Lung (tissue), 12 donors: ENCODE measurements around the gene STXBP4. TPM values are rescaled to one million over a fixed set of nuclear protein-coding genes. Genes with fewer than 3 reads are reported as not detected.

Experiments used
- ATAC-seq: fragments of 200-7000 bp; cut with Tn5 transposase; one replicate; pipeline ENCODE4 v1.9.1; 2020; ENCODE audit warnings: moderate number of reproducible peaks; ENCODE audit not compliant: insufficient read depth, low FRiP score
- DNase-seq, 3 donors: peaks; one replicate each; pipeline ENCODE4 v3.0.0-alpha.2; 2013 to 2017
- H3K27ac ChIP-seq, 2 donors: one replicate each; pipeline ENCODE4 v1.5.1; 2013; ENCODE audit warnings: mild to moderate bottlenecking in 2 of 2, moderate library complexity in 2 of 2, control low read depth in 1 of 2, inconsistent platforms in 1 of 2, low read depth in 1 of 2, low read length in 1 of 2
- H3K27me3 ChIP-seq, 3 donors: one replicate each; pipeline ENCODE4 v1.5.1; 2013; ENCODE audit warnings: low read length in 2 of 3; ENCODE audit not compliant: control insufficient read depth in 3 of 3, insufficient read depth in 3 of 3
- H3K36me3 ChIP-seq, 4 donors: one replicate each; pipeline ENCODE4 v1.5.1; 2013; ENCODE audit warnings: low read length in 4 of 4, mild to moderate bottlenecking in 1 of 4, moderate library complexity in 1 of 4; ENCODE audit not compliant: control insufficient read depth in 4 of 4, insufficient read depth in 4 of 4
- H3K4me1 ChIP-seq, 5 donors: one replicate each; pipeline ENCODE4 v1.5.1; 2013; ENCODE audit warnings: low read length in 5 of 5, mild to moderate bottlenecking in 2 of 5, moderate library complexity in 1 of 5; ENCODE audit not compliant: control insufficient read depth in 5 of 5, insufficient read depth in 5 of 5
- H3K4me3 ChIP-seq: one replicate; pipeline ENCODE4 v1.5.1; 2013; ENCODE audit warnings: mild to moderate bottlenecking, control low read depth, moderate library complexity
- H3K9ac ChIP-seq, 2 donors: one replicate each; pipeline ENCODE4 v1.5.1; 2013; ENCODE audit warnings: low read length in 2 of 2, control low read depth in 1 of 2; ENCODE audit not compliant: insufficient read depth in 1 of 2
- H3K9me3 ChIP-seq, 4 donors: one replicate each; pipeline ENCODE4 v1.5.1; 2013; ENCODE audit warnings: low read length in 3 of 4, mild to moderate bottlenecking in 1 of 4, moderate library complexity in 1 of 4; ENCODE audit not compliant: control insufficient read depth in 4 of 4, insufficient read depth in 3 of 4
- WGBS, 2 donors: extraction: QIAGEN DNeasy Blood & Tissue Kit; methylation state at CpG; one replicate each; pipeline ENCODE4 v1.1.7; 2013; 5-methylcytosine and 5-hydroxymethylcytosine counted together
- polyA plus RNA-seq, 2 donors: library from polyadenylated mRNA; stranded (reverse); fragments of 200-250 nt; gene quantifications; one replicate each; pipeline ENCODE4 v1.2.1, GENCODE V29; 2013
- total RNA-seq, 2 donors: library from RNA; depleted of rRNA in 1 of 2; stranded (reverse); fragments of >200 nt in 1 of 2; gene quantifications; one replicate each; pipeline ENCODE4 v1.2.1, GENCODE V29; 2014 to 2021
- TF ChIP-seq, protein P1 (sequence below): IDR thresholded peaks from 2 replicates; pipeline ENCODE4 v1.5.1; 2012; ENCODE audit warnings: mild to moderate bottlenecking; ENCODE audit errors: control extremely low read depth, extremely low read depth
- donor health status: control.
- donor health status: control.
- donor health status: Bipolar disorder and iron deficiency.
- donor health status: healthy.
- donor health status: DM: yes; HTN: yes; CAD: no.

Gene STXBP4
- total and polyA plus RNA-seq, 4 donors = 1.4 to 44.1 (median 7.7) TPM

DNA sequence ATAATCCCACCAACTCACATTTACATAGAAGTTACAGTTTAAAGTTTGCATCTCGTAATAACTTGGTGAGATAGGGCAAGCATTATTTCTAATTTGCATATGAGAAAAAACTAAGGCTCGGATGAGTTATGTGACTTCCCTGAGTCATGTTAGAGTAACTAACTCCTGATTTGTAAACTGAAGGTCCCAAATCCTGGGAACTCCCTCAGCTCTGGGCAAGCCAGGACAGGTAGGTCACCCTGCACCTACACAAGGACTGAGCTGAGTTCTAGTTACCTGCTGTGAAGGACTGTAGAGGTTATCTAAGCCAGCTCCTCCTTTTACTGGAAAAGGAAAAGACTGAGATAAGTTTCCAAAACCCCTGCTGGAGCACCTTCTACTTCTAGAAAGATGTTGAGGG lies 204.0 kb downstream of the STXBP4 start:
- Histone ChIP-seq H3K4me1 (peaks cover 0 to 2% (median 0%) of the 10 kb centered on the region in 5 donors), H3K27me3 (no peaks in the 10 kb centered on the region), H3K36me3 (no peaks in the 10 kb centered on the region), H3K9me3 (no peaks in the 10 kb centered on the region), H3K27ac (no peak overlapping the region), H3K9ac (no peak overlapping the region), H3K4me3 (no peak overlapping the region)
- ATAC-seq (no peak), DNase-seq (no peak)
- 82 to 87% methylated on average over 2 of the region's 2 CpGs for WGBS, 2 donors
- TF ChIP-seq, protein P1, sequence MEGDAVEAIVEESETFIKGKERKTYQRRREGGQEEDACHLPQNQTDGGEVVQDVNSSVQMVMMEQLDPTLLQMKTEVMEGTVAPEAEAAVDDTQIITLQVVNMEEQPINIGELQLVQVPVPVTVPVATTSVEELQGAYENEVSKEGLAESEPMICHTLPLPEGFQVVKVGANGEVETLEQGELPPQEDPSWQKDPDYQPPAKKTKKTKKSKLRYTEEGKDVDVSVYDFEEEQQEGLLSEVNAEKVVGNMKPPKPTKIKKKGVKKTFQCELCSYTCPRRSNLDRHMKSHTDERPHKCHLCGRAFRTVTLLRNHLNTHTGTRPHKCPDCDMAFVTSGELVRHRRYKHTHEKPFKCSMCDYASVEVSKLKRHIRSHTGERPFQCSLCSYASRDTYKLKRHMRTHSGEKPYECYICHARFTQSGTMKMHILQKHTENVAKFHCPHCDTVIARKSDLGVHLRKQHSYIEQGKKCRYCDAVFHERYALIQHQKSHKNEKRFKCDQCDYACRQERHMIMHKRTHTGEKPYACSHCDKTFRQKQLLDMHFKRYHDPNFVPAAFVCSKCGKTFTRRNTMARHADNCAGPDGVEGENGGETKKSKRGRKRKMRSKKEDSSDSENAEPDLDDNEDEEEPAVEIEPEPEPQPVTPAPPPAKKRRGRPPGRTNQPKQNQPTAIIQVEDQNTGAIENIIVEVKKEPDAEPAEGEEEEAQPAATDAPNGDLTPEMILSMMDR = no peak

DNA sequence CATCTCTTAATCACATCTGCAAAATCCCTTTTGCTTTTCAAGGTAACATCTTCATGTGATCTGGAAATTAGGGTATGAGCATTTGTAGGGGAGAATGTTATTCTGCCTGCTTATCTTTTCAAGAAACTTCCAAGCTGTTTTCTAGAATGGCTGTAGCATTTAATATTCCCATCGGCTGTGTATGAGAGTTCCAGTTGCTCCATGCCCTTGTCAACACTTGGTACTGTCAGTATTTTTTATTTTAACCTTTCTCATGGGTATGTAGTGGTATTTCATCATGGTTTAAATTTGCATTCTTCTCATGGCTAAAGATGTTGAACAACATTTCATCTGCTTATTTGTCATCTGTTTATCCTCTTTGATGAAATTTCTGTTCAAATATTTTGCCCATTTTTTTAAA lies 205.6 kb downstream of the STXBP4 start:
- no peak for ATAC-seq
- no peak overlapping the region for H3K4me3 ChIP-seq
- H3K4me1 ChIP-seq = no peaks in the 10 kb centered on the region
- H3K27ac ChIP-seq = no peak overlapping the region
- no peaks in the 10 kb centered on the region for H3K36me3 ChIP-seq
- TF ChIP-seq, protein P1 = no peak
- DNase-seq = no peak
- H3K9me3 ChIP-seq = no peaks in the 10 kb centered on the region
- no peaks in the 10 kb centered on the region for H3K27me3 ChIP-seq
- 93 to 94% methylated on average over 1 of the region's 1 CpG for WGBS, 2 donors
- H3K9ac ChIP-seq = no peak overlapping the region

DNA sequence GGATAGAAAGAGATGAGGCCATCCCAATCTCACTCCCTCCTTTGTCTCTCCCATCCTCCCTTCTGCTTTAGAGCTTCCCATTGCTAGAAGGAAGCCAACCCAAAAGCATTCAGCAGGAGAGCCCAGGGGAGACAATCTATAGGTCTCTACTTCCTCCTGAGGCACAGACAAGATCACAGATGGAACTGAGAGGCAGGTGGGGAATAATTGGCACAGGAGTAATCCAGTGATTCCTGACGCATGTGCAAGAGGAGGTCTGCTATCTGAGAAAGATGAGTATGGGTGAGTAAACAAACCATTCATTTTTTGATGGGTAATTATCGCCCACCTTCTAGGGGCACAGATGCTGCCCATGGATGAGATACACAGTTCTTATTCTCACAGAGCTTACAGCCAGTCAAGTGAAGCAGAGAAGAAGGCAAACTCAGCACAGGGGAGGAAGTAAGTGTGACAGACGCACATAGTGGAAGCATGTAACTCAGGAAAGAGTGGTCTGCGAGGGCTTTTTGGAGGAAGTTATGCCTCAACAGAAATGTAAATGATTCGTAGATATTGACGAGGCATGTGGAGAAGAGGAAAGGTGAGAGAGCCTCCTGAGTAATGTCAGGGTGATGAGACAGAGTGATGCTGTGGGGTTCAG lies 207.3 kb downstream of the STXBP4 start:
- Histone ChIP-seq H3K4me3 (no peak overlapping the region), H3K27ac (no peak overlapping the region), H3K36me3 (no peaks in the 10 kb centered on the region), H3K9me3 (no peaks in the 10 kb centered on the region), H3K4me1 (no peaks in the 10 kb centered on the region), H3K27me3 (no peaks in the 10 kb centered on the region), H3K9ac (no peak overlapping the region)
- TF ChIP-seq, protein P1 = no peak
- WGBS, 2 donors = 33 to 67% methylated on average over 6 of the region's 6 CpGs
- ATAC-seq (no peak), DNase-seq (no peak)
